ENCODE data around the gene LAMB2. TPM values are rescaled to one million over a fixed set of nuclear protein-coding genes. Genes with fewer than 3 reads are reported as not detected.

The LAMB2 gene
- total RNA-seq, 1 donor from 2014 or later, result 47.6 TPM

GRCh38 chr3:49161197-49161596 lies 28.3 kb upstream of the LAMB2 start:
- DNase-seq, result no peak

- DNase-seq, result no peak
Observed at GRCh38 chr3:49158792-49159191, 25.9 kb upstream of the LAMB2 start.

GRCh38 chr3:49158103-49158709 lies 25.4 kb upstream of the LAMB2 start:
- DNase-seq, result no peak

- no peak for DNase-seq
Observed at GRCh38 chr3:49157289-49157688, 24.4 kb upstream of the LAMB2 start.

- no peak for DNase-seq
Observed at GRCh38 chr3:49153349-49153912, 20.6 kb upstream of the LAMB2 start.

GRCh38 chr3:49151610-49152009 lies 18.8 kb upstream of the LAMB2 start:
- no peak for DNase-seq

GRCh38 chr3:49148159-49148558 lies 15.3 kb upstream of the LAMB2 start:
- DNase-seq, result no peak

GRCh38 chr3:49140080-49140479 lies 7.2 kb upstream of the LAMB2 start:
- no peak for DNase-seq

GRCh38 chr3:49135499-49135898 lies 2.6 kb upstream of the LAMB2 start:
- DNase-seq, result no peak

GRCh38 chr3:49134471-49135265 lies 1.8 kb upstream of the LAMB2 start:
- no peak for DNase-seq

- DNase-seq, result peak; percentile 76
Observed at GRCh38 chr3:49133226-49133951, 539 bp upstream of the LAMB2 start.

- DNase-seq, result no peak
Observed at GRCh38 chr3:49132073-49132436, 795 bp downstream of the LAMB2 start.

GRCh38 chr3:49131576-49131975 lies 1.3 kb downstream of the LAMB2 start:
- DNase-seq, result no peak

- no peak for DNase-seq
Observed at GRCh38 chr3:49131040-49131439, 1.8 kb downstream of the LAMB2 start.

- peak; percentile 51 for DNase-seq
Observed at GRCh38 chr3:49124991-49125670, 7.7 kb downstream of the LAMB2 start.

- no peak for DNase-seq
Observed at GRCh38 chr3:49124203-49124602, 8.6 kb downstream of the LAMB2 start.

- DNase-seq, result no peak
Observed at GRCh38 chr3:49123687-49124086, 9.2 kb downstream of the LAMB2 start.

GRCh38 chr3:49122886-49123545 lies 9.8 kb downstream of the LAMB2 start:
- no peak for DNase-seq

- DNase-seq, result no peak
Observed at GRCh38 chr3:49122451-49122850, 10.4 kb downstream of the LAMB2 start.

GRCh38 chr3:49122022-49122421 lies 10.8 kb downstream of the LAMB2 start:
- DNase-seq, result no peak

GRCh38 chr3:49121132-49121736 lies 11.6 kb downstream of the LAMB2 start:
- DNase-seq, result no peak
